ENCODE data around the gene MSMB.

GRCh38 chr10:46075869-46076268, 29.8 kb upstream of the MSMB start:
- TF ChIP-seq, protein P1, sequence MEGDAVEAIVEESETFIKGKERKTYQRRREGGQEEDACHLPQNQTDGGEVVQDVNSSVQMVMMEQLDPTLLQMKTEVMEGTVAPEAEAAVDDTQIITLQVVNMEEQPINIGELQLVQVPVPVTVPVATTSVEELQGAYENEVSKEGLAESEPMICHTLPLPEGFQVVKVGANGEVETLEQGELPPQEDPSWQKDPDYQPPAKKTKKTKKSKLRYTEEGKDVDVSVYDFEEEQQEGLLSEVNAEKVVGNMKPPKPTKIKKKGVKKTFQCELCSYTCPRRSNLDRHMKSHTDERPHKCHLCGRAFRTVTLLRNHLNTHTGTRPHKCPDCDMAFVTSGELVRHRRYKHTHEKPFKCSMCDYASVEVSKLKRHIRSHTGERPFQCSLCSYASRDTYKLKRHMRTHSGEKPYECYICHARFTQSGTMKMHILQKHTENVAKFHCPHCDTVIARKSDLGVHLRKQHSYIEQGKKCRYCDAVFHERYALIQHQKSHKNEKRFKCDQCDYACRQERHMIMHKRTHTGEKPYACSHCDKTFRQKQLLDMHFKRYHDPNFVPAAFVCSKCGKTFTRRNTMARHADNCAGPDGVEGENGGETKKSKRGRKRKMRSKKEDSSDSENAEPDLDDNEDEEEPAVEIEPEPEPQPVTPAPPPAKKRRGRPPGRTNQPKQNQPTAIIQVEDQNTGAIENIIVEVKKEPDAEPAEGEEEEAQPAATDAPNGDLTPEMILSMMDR (IDR thresholded peaks at IDR 0.05) = no peak
- TF ChIP-seq EP300 (IDR thresholded peaks at IDR 0.05) (no peak), POLR2AphosphoS5 (IDR thresholded peaks at IDR 0.05) (no peak), POLR2A (IDR thresholded peaks at IDR 0.05) (no peak)

Data from stomach (tissue), 4 donors.